ENCODE data around the gene BOK. TPM values are rescaled to one million over a fixed set of nuclear protein-coding genes. Genes with fewer than 3 reads are reported as not detected.
"Not testable (repeated sequence)": the region's sequence is repeated elsewhere in the genome, so short reads cannot be mapped to it uniquely, and the experiment has no call there.

Gene BOK
- total RNA-seq, 1 donor from 2014 or later: 0.07 TPM

- intact Hi-C loops (cut with micrococcal nuclease): no loop called here
These were observed 12.5 kb downstream of the BOK start for GRCh38 chr2:241570961-241571581.

GRCh38 chr2:241571821-241572620 lies 13.5 kb downstream of the BOK start:
- intact Hi-C loops (cut with micrococcal nuclease): no loop called here

- intact Hi-C loops (cut with micrococcal nuclease): not testable (repeated sequence)
These were observed 14.5 kb downstream of the BOK start for GRCh38 chr2:241572915-241573651.

GRCh38 chr2:241573741-241574140 lies 15.2 kb downstream of the BOK start:
- intact Hi-C loops (cut with micrococcal nuclease): no loop called here

GRCh38 chr2:241574911-241575623 lies 16.5 kb downstream of the BOK start:
- intact Hi-C loops (cut with micrococcal nuclease): no loop called here

- intact Hi-C loops (cut with micrococcal nuclease): no loop called here
These were observed 17.2 kb downstream of the BOK start for GRCh38 chr2:241575624-241576292.

- intact Hi-C loops (cut with micrococcal nuclease): no loop called here
These were observed 17.7 kb downstream of the BOK start for GRCh38 chr2:241576293-241576654.

- intact Hi-C loops (cut with micrococcal nuclease): no loop called here
These were observed 19.0 kb downstream of the BOK start for GRCh38 chr2:241577413-241578122.

- intact Hi-C loops (cut with micrococcal nuclease): no loop called here
These were observed 20.7 kb downstream of the BOK start for GRCh38 chr2:241579281-241579680.

- intact Hi-C loops (cut with micrococcal nuclease): no loop called here
These were observed 23.8 kb downstream of the BOK start for GRCh38 chr2:241582328-241582727.

- intact Hi-C loops (cut with micrococcal nuclease): no loop called here
These were observed 24.3 kb downstream of the BOK start for GRCh38 chr2:241582806-241583205.

- intact Hi-C loops (cut with micrococcal nuclease): no loop called here
These were observed 25.9 kb downstream of the BOK start for GRCh38 chr2:241584436-241584835.

GRCh38 chr2:241586564-241587264 lies 28.2 kb downstream of the BOK start:
- intact Hi-C loops (cut with micrococcal nuclease): no loop called here

GRCh38 chr2:241589863-241590262 lies 31.3 kb downstream of the BOK start:
- intact Hi-C loops (cut with micrococcal nuclease): not testable (repeated sequence)

GRCh38 chr2:241590496-241591455 lies 32.2 kb downstream of the BOK start:
- intact Hi-C loops (cut with micrococcal nuclease): not testable (repeated sequence)

- intact Hi-C loops (cut with micrococcal nuclease): no loop called here
These were observed 33.7 kb downstream of the BOK start for GRCh38 chr2:241592126-241592845.

- intact Hi-C loops (cut with micrococcal nuclease): no loop called here
These were observed 34.7 kb downstream of the BOK start for GRCh38 chr2:241593271-241593670.

- intact Hi-C loops (cut with micrococcal nuclease): no loop called here
These were observed 37.1 kb downstream of the BOK start for GRCh38 chr2:241595600-241596140.

Data from T-helper 1 cell treated with Interleukin-12 subunit alpha and Interleukin-12 subunit beta and Interleukin-4 antibody, amounts not matched to agents 30 ng/mL and 1 ng/mL, for 36 hours (primary cell).